ENCODE results near the gene MBNL1. TPM values are rescaled to one million over a fixed set of nuclear protein-coding genes. Genes with fewer than 3 reads are reported as not detected.

MBNL1 gene
- total and polyA plus RNA-seq, 2 donors (not counting 3 experiments of a cell fraction or from before 2014, with no cell fraction given), result 179 to 362 TPM

DNA sequence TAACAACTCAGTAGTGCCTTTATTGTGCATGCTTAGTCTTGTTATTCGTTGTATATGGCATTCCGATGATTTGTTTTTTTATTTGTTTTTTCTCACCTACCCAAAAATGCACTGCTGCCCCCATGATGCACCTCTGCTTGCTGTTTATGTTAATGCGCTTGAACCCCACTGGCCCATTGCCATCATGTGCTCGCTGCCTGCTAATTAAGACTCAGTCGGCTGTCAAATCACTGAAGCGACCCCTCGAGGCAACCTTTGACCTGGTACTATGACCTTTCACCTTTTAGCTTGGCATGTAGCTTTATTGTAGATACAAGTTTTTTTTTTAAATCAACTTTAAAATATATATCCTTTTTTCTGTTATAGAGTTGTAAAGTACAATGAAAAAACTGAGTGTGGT is 177.8 kb downstream of the MBNL1 start:
- no peak overlapping the region for H3K9ac ChIP-seq (replicated peaks; ENCODE audit: extremely low read depth, insufficient read depth, low read length)
- H3K4me2 ChIP-seq (ENCODE audit: insufficient read depth, low read length), result no peak overlapping the region
- H3K27me3 ChIP-seq (ENCODE audit: control insufficient read depth in 2 of 2, insufficient read depth in 2 of 2, low read length in 2 of 2), result no peaks in the 10 kb centered on the region
- H3K4me1 ChIP-seq (ENCODE audit: control insufficient read depth, extremely low read depth, insufficient read depth, low read length), result peaks cover 12% of the 10 kb centered on the region
- no TSS peak for BruUV-seq (replicated peaks)
- H4K20me1 ChIP-seq (replicated peaks; ENCODE audit: control insufficient read depth, extremely low read depth, insufficient read depth, low read length), result peaks cover 10% of the 10 kb centered on the region
- H2AFZ ChIP-seq (ENCODE audit: low read depth, low read length), result no peak overlapping the region
- H3K9me3 ChIP-seq (replicated peaks; ENCODE audit: control insufficient read depth, insufficient read depth, low read length), result no peaks in the 10 kb centered on the region
- peaks cover 82% of the 10 kb centered on the region for H3K79me2 ChIP-seq (ENCODE audit: control insufficient read depth, insufficient read depth, low read length)
- no peak overlapping the region for H3K4me3 ChIP-seq (replicated peaks in 1 of 3; ENCODE audit: insufficient read depth in 1 of 3, low read depth in 1 of 3, low read length in 3 of 3)
- no peaks in the 10 kb centered on the region for H3K9me1 ChIP-seq (replicated peaks; ENCODE audit: control insufficient read depth, extremely low read depth, insufficient read depth, low read length)
- no peak overlapping the region for H3K27ac ChIP-seq (ENCODE audit: insufficient read depth, low read depth, low read length)
- no peak for TF ChIP-seq POLR2AphosphoS5 (IDR thresholded peaks at IDR 0.05; ENCODE audit: insufficient read depth, low read depth, low read length)
- TF ChIP-seq, protein P1, sequence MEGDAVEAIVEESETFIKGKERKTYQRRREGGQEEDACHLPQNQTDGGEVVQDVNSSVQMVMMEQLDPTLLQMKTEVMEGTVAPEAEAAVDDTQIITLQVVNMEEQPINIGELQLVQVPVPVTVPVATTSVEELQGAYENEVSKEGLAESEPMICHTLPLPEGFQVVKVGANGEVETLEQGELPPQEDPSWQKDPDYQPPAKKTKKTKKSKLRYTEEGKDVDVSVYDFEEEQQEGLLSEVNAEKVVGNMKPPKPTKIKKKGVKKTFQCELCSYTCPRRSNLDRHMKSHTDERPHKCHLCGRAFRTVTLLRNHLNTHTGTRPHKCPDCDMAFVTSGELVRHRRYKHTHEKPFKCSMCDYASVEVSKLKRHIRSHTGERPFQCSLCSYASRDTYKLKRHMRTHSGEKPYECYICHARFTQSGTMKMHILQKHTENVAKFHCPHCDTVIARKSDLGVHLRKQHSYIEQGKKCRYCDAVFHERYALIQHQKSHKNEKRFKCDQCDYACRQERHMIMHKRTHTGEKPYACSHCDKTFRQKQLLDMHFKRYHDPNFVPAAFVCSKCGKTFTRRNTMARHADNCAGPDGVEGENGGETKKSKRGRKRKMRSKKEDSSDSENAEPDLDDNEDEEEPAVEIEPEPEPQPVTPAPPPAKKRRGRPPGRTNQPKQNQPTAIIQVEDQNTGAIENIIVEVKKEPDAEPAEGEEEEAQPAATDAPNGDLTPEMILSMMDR (IDR thresholded peaks at IDR 0.05; ENCODE audit: extremely low read depth in 1 of 2, insufficient read depth in 1 of 2, low read depth in 1 of 2, low read length in 2 of 2), result no peak
- TF ChIP-seq EZH2 (IDR thresholded peaks at IDR 0.05; ENCODE audit: borderline replicate concordance, low read depth, low read length, severe bottlenecking), result no peak
- TF ChIP-seq POLR2A (IDR thresholded peaks at IDR 0.05; ENCODE audit: low read depth, low read length), result no peak
- TF ChIP-seq GATA2 (IDR thresholded peaks at IDR 0.05; ENCODE audit: insufficient read depth, insufficient read length, low read depth, low read length), result no peak
- TF ChIP-seq JUN (IDR thresholded peaks at IDR 0.05; ENCODE audit: borderline replicate concordance, insufficient read depth, insufficient read length, low read depth), result no peak
- TF ChIP-seq, protein P2, sequence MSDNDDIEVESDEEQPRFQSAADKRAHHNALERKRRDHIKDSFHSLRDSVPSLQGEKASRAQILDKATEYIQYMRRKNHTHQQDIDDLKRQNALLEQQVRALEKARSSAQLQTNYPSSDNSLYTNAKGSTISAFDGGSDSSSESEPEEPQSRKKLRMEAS (IDR thresholded peaks at IDR 0.05; ENCODE audit: insufficient read depth, insufficient read length), result no peak
- TF ChIP-seq MYC (IDR thresholded peaks at IDR 0.05; ENCODE audit: low read depth, low read length), result no peak
- no peak for TF ChIP-seq FOS (IDR thresholded peaks at IDR 0.05; ENCODE audit: borderline replicate concordance, insufficient read depth, low read length)
- dilution Hi-C loops (cut with MboI; ENCODE audit: extremely low pct_ligation_motif_present, low sequenced_read_pairs), result no loop called here
- H3K36me3 ChIP-seq (ENCODE audit: control insufficient read depth in 2 of 2, extremely low read depth in 1 of 2, insufficient read depth in 2 of 2, low read length in 2 of 2), result peaks cover 13 to 41% of the 10 kb centered on the region in 2 experiments
- ChIA-PET POLR2A (no interaction called here), CTCF (interaction anchor here (1.3 to 2.5 kb wide), 3 partner anchors 27 to 375 kb away, joined by 3 to 12 read pairs (median 4); no protein-coding TSS in a partner anchor)
- FAIRE-seq (no peak), DNase-seq (ENCODE audit: low read depth, low spot score) (no peak)
- intact Hi-C loops (cut with micrococcal nuclease), result loop anchor here (10.0 kb wide), 1 partner anchor 522 kb away; no protein-coding TSS in a partner anchor
